Keratinocyte (primary cell): ENCODE results near the gene DMD. TPM values are rescaled to one million over a fixed set of nuclear protein-coding genes. Genes with fewer than 3 reads are reported as not detected.

Experiments
- DNase-seq: peaks from one replicate; pipeline ENCODE4 v3.0.0-alpha.2; 2011; ENCODE audit warnings: low read depth, missing footprints, low spot score
- FAIRE-seq: peaks from 2 replicates; lab custom pipeline; 2011; peaks lifted over from hg19 to GRCh38; lab: Jason Lieb, UNC
- H2AFZ ChIP-seq: 2 replicates; pipeline ENCODE4 v1.6.0; 2012; ENCODE audit warnings: low read length, control low read depth, inconsistent platforms; ENCODE audit not compliant: control insufficient read depth
- H3K27ac ChIP-seq: 2 replicates; pipeline ENCODE4 v1.5.1; 2011; ENCODE audit warnings: low read length; ENCODE audit not compliant: control insufficient read depth, insufficient read depth
- H3K27me3 ChIP-seq: 3 replicates; pipeline ENCODE4 v1.6.0; 2011; ENCODE audit warnings: low read length; ENCODE audit not compliant: control insufficient read depth, insufficient read depth; ENCODE audit errors: extremely low read depth
- H3K36me3 ChIP-seq, 2 experiments: 2 replicates in 1 of 2; 3 replicates in 1 of 2; pipeline ENCODE4 v1.5.1; 2011; ENCODE audit warnings: low read length in 2 of 2, mild to moderate bottlenecking in 1 of 2; ENCODE audit not compliant: control insufficient read depth in 2 of 2, insufficient read depth in 2 of 2; ENCODE audit errors: extremely low read depth in 1 of 2
- H3K4me1 ChIP-seq: 3 replicates; pipeline ENCODE4 v1.5.1; 2011; ENCODE audit warnings: low read length; ENCODE audit not compliant: control insufficient read depth, insufficient read depth; ENCODE audit errors: extremely low read depth
- H3K4me2 ChIP-seq: 3 replicates; pipeline ENCODE4 v1.6.0; 2011; ENCODE audit warnings: low read depth, low read length; ENCODE audit not compliant: control insufficient read depth, insufficient read depth; ENCODE audit errors: extremely low read depth
- H3K4me3 ChIP-seq, 3 experiments: fragments of 200-600 bp in 1 of 3; sonication (generic) in 1 of 3; 2 replicates in 2 of 3; 3 replicates in 1 of 3; pipeline ENCODE4 v1.5.1; 2011 to 2016; ENCODE audit warnings: low read length in 3 of 3, mild to moderate bottlenecking in 3 of 3, control low read depth in 2 of 3, inconsistent platforms in 1 of 3, low read depth in 1 of 3, mixed read lengths in 1 of 3, mixed run types in 1 of 3, moderate library complexity in 1 of 3; ENCODE audit not compliant: control insufficient read depth in 2 of 3, insufficient read depth in 2 of 3; ENCODE audit errors: extremely low read depth in 1 of 3
- H3K79me2 ChIP-seq: 2 replicates; pipeline ENCODE4 v1.6.0; 2012; ENCODE audit warnings: low read length; ENCODE audit not compliant: control insufficient read depth, insufficient read depth
- H3K9ac ChIP-seq: 3 replicates; pipeline ENCODE4 v1.6.0; 2011; ENCODE audit warnings: low read length; ENCODE audit not compliant: control insufficient read depth, insufficient read depth; ENCODE audit errors: extremely low read depth
- H3K9me1 ChIP-seq: 3 replicates; pipeline ENCODE4 v1.6.0; 2011; ENCODE audit warnings: low read length; ENCODE audit not compliant: control insufficient read depth, insufficient read depth; ENCODE audit errors: extremely low read depth
- H3K9me3 ChIP-seq: 2 replicates; pipeline ENCODE4 v1.5.1; 2012; ENCODE audit warnings: low read depth, low read length; ENCODE audit not compliant: control insufficient read depth
- H4K20me1 ChIP-seq: 3 replicates; pipeline ENCODE4 v1.6.0; 2011; ENCODE audit warnings: low read length; ENCODE audit not compliant: control insufficient read depth, insufficient read depth; ENCODE audit errors: extremely low read depth
- EZH2 ChIP-seq: IDR thresholded peaks from one replicate; pipeline ENCODE4 v1.6.1; 2012; ENCODE audit warnings: inconsistent platforms, mild to moderate bottlenecking, low read length, moderate library complexity
- dilution Hi-C: fragments of 300-500 bp; cut with MboI; formaldehyde crosslinking; loops from one replicate; pipeline ENCODE4 v1.7.0; 2020; ENCODE audit warnings: low sequenced_read_pairs; ENCODE audit not compliant: extremely low pct_ligation_motif_present
- polyA plus RNA-seq, 5 experiments: library from polyadenylated mRNA; depleted of rRNA in 3 of 5; stranded (reverse) in 3 of 5; stranded (forward) in 1 of 5; unstranded in 1 of 5; fragments of >200 nt; gene quantifications; 1 replicate in 1 of 5; 2 replicates in 3 of 5; 3 replicates in 1 of 5; pipeline versions ENCODE4 v1.2.1 to v1.2.3, GENCODE V29; 2011 to 2012; ENCODE audit warnings: missing spikeins in 2 of 5, low read depth in 1 of 5, low replicate concordance in 1 of 5
- TF ChIP-seq, protein P1 (sequence below), 3 experiments: IDR thresholded peaks in 1 of 3; conservative IDR thresholded peaks in 1 of 3; optimal IDR thresholded peaks in 1 of 3; 2 replicates in 2 of 3; 3 replicates in 1 of 3; pipeline versions ENCODE3 to v1.5.1; 2011; ENCODE audit warnings: low read length in 3 of 3, mild to moderate bottlenecking in 3 of 3, moderate library complexity in 2 of 3, control low read depth in 1 of 3, inconsistent platforms in 1 of 3; ENCODE audit not compliant: insufficient read depth in 2 of 3; ENCODE audit errors: extremely low read depth in 1 of 3

Gene DMD
- polyA plus RNA-seq, 1 donor (not counting 4 experiments of a cell fraction or from before 2014, with no cell fraction given): 8.9 TPM

DNA sequence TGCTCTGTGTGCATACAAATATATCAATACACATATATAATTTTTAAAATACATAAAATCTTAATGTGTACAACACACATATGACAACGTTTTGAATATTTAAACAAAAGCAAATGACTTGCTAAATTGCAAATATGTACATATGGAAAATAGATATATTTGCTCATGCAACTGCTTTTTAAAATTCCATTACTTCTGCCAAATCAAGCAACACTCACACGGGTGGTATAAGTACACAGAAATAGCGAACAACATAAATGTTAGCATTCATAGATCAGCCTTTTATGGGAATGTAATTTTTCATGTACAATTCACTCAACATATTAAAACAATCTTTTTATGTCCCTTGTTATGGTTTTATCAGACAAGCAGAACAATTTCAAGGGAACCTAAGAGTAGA is 116.3 kb downstream of the DMD start:
- no peaks in the 10 kb centered on the region for H3K9me1 ChIP-seq
- no peaks in the 10 kb centered on the region for H4K20me1 ChIP-seq
- FAIRE-seq (no peak), DNase-seq (no peak)
- H3K36me3 ChIP-seq: no peaks in the 10 kb centered on the region
- no peak overlapping the region for H3K9ac ChIP-seq
- H3K9me3 ChIP-seq: peaks cover 1% of the 10 kb centered on the region
- no peaks in the 10 kb centered on the region for H3K4me1 ChIP-seq
- H3K79me2 ChIP-seq: no peaks in the 10 kb centered on the region
- TF ChIP-seq, protein P1, sequence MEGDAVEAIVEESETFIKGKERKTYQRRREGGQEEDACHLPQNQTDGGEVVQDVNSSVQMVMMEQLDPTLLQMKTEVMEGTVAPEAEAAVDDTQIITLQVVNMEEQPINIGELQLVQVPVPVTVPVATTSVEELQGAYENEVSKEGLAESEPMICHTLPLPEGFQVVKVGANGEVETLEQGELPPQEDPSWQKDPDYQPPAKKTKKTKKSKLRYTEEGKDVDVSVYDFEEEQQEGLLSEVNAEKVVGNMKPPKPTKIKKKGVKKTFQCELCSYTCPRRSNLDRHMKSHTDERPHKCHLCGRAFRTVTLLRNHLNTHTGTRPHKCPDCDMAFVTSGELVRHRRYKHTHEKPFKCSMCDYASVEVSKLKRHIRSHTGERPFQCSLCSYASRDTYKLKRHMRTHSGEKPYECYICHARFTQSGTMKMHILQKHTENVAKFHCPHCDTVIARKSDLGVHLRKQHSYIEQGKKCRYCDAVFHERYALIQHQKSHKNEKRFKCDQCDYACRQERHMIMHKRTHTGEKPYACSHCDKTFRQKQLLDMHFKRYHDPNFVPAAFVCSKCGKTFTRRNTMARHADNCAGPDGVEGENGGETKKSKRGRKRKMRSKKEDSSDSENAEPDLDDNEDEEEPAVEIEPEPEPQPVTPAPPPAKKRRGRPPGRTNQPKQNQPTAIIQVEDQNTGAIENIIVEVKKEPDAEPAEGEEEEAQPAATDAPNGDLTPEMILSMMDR (optimal IDR thresholded peaks at IDR 0.05 in 1 of 3, IDR thresholded peaks at IDR 0.05 in 1 of 3, conservative IDR thresholded peaks at IDR 0.05 in 1 of 3; ENCODE audit: extremely low read depth in 1 of 3, insufficient read depth in 2 of 3, low read length in 3 of 3): no peak
- TF ChIP-seq EZH2: no peak
- dilution Hi-C loops: no loop called here
- no peak overlapping the region for H2AFZ ChIP-seq
- no peaks in the 10 kb centered on the region for H3K27me3 ChIP-seq
- no peak overlapping the region for H3K4me2 ChIP-seq
- no peak overlapping the region for H3K27ac ChIP-seq
- H3K4me3 ChIP-seq: no peak overlapping the region

DNA sequence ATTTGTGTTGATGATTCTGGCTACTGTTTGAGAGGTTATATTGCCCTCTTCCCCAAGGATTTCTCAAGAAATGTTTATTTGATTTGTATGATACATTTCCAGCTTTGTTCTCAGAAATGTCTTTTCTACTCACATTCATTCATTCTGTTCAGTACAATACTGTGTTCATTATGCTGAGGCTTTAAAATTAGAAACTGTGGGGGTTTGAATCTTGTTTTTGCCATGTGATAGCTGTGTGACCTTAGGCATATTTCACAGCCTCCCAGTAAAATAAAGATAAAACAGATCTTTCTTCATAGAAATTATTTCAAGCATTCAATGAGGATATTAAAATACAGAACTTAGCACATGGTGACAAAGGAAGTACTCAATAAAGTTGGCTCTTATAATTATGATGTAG is 123.9 kb downstream of the DMD start:
- Histone ChIP-seq H3K27me3 (no peaks in the 10 kb centered on the region), H4K20me1 (no peaks in the 10 kb centered on the region), H3K9me1 (no peaks in the 10 kb centered on the region), H3K79me2 (no peaks in the 10 kb centered on the region), H3K9ac (no peak overlapping the region), H2AFZ (no peak overlapping the region), H3K36me3 (no peaks in the 10 kb centered on the region), H3K4me1 (no peaks in the 10 kb centered on the region), H3K27ac (no peak overlapping the region), H3K9me3 (no peaks in the 10 kb centered on the region), H3K4me2 (no peak overlapping the region), H3K4me3 (no peak overlapping the region)
- no peak for TF ChIP-seq EZH2
- TF ChIP-seq, protein P1 (optimal IDR thresholded peaks at IDR 0.05 in 1 of 3, IDR thresholded peaks at IDR 0.05 in 1 of 3, conservative IDR thresholded peaks at IDR 0.05 in 1 of 3; ENCODE audit: extremely low read depth in 1 of 3, insufficient read depth in 2 of 3, low read length in 3 of 3): no peak
- FAIRE-seq (no peak), DNase-seq (no peak)
- dilution Hi-C loops: no loop called here
